ENCODE data around the gene KRT76.

Gene KRT76

GRCh38 chr12:52810554-52810953, 33.4 kb upstream of the KRT76 start:
- ATAC-seq (ENCODE audit: insufficient read depth, low read depth) (no peak), DNase-seq (no peak)
- Histone ChIP-seq H3K4me2 (ENCODE audit: insufficient read depth, low read length) (no peak overlapping the region), H3K79me2 (ENCODE audit: insufficient read depth, low read length) (no peaks in the 10 kb centered on the region), H3K9me3 (ENCODE audit: insufficient read depth, low read length, severe bottlenecking) (no peaks in the 10 kb centered on the region), H3K27me3 (ENCODE audit: insufficient read depth, low read length, poor library complexity) (peaks cover 2% of the 10 kb centered on the region), H4K20me1 (ENCODE audit: insufficient read depth, low read length) (0 out of 2 replicates have a peak, but pooled peaks cover 3% of the 10 kb centered on the region), H3K36me3 (ENCODE audit: insufficient read depth, low read length) (no peaks in the 10 kb centered on the region), H3K4me1 (ENCODE audit: insufficient read depth, low read length) (no peaks in the 10 kb centered on the region), H3K9ac (ENCODE audit: low read depth, low read length) (no peak overlapping the region), H3K27ac (ENCODE audit: low read length) (no peak overlapping the region), H3K4me3 (ENCODE audit: low read depth in 1 of 2, low read length in 2 of 2) (no peak overlapping the region), H2AFZ (ENCODE audit: low read depth, low read length) (no peak overlapping the region)
- no peak for TF ChIP-seq EZH2 (IDR thresholded peaks at IDR 0.05; ENCODE audit: borderline replicate concordance, low read depth, low read length, severe bottlenecking)
- TF ChIP-seq CTCF (IDR thresholded peaks at IDR 0.05; ENCODE audit: borderline replicate concordance, extremely low read depth, low read length, poor library complexity, severe bottlenecking) = no peak

- H3K9me3 ChIP-seq (ENCODE audit: insufficient read depth, low read length, severe bottlenecking) = no peaks in the 10 kb centered on the region
- H2AFZ ChIP-seq (ENCODE audit: low read depth, low read length) = no peak overlapping the region
- no peaks in the 10 kb centered on the region for H3K79me2 ChIP-seq (ENCODE audit: insufficient read depth, low read length)
- DNase-seq (no peak), ATAC-seq (ENCODE audit: insufficient read depth, low read depth) (no peak)
- H3K27me3 ChIP-seq (ENCODE audit: insufficient read depth, low read length, poor library complexity) = peaks cover 2% of the 10 kb centered on the region
- H3K36me3 ChIP-seq (ENCODE audit: insufficient read depth, low read length) = no peaks in the 10 kb centered on the region
- H3K4me2 ChIP-seq (ENCODE audit: insufficient read depth, low read length) = no peak overlapping the region
- H3K27ac ChIP-seq (ENCODE audit: low read length) = no peak overlapping the region
- no peaks in the 10 kb centered on the region for H3K4me1 ChIP-seq (ENCODE audit: insufficient read depth, low read length)
- no peak overlapping the region for H3K9ac ChIP-seq (ENCODE audit: low read depth, low read length)
- H4K20me1 ChIP-seq (ENCODE audit: insufficient read depth, low read length) = 0 out of 2 replicates have a peak, but pooled peaks cover 3% of the 10 kb centered on the region
- no peak overlapping the region for H3K4me3 ChIP-seq (ENCODE audit: low read depth in 1 of 2, low read length in 2 of 2)
- TF ChIP-seq CTCF (IDR thresholded peaks at IDR 0.05; ENCODE audit: borderline replicate concordance, extremely low read depth, low read length, poor library complexity, severe bottlenecking) (no peak), EZH2 (IDR thresholded peaks at IDR 0.05; ENCODE audit: borderline replicate concordance, low read depth, low read length, severe bottlenecking) (no peak)
Observed at GRCh38 chr12:52809166-52809565, 32.0 kb upstream of the KRT76 start.

- DNase-seq (no peak), ATAC-seq (ENCODE audit: insufficient read depth, low read depth) (no peak)
- no peak overlapping the region for H3K4me2 ChIP-seq (ENCODE audit: insufficient read depth, low read length)
- H2AFZ ChIP-seq (ENCODE audit: low read depth, low read length) = no peak overlapping the region
- H3K4me1 ChIP-seq (ENCODE audit: insufficient read depth, low read length) = no peaks in the 10 kb centered on the region
- no peaks in the 10 kb centered on the region for H3K36me3 ChIP-seq (ENCODE audit: insufficient read depth, low read length)
- no peak overlapping the region for H3K27ac ChIP-seq (ENCODE audit: low read length)
- H3K9ac ChIP-seq (ENCODE audit: low read depth, low read length) = no peak overlapping the region
- no peak overlapping the region for H3K4me3 ChIP-seq (ENCODE audit: low read depth in 1 of 2, low read length in 2 of 2)
- no peaks in the 10 kb centered on the region for H3K9me3 ChIP-seq (ENCODE audit: insufficient read depth, low read length, severe bottlenecking)
- TF ChIP-seq EZH2 (IDR thresholded peaks at IDR 0.05; ENCODE audit: borderline replicate concordance, low read depth, low read length, severe bottlenecking) = no peak
- peaks cover 2% of the 10 kb centered on the region for H3K27me3 ChIP-seq (ENCODE audit: insufficient read depth, low read length, poor library complexity)
- H3K79me2 ChIP-seq (ENCODE audit: insufficient read depth, low read length) = no peaks in the 10 kb centered on the region
- H4K20me1 ChIP-seq (ENCODE audit: insufficient read depth, low read length) = 0 out of 2 replicates have a peak, but pooled peaks cover 3% of the 10 kb centered on the region
Observed at GRCh38 chr12:52808573-52809160, 31.5 kb upstream of the KRT76 start.

- Histone ChIP-seq H2AFZ (ENCODE audit: low read depth, low read length) (no peak overlapping the region), H3K9ac (ENCODE audit: low read depth, low read length) (no peak overlapping the region), H3K4me2 (ENCODE audit: insufficient read depth, low read length) (no peak overlapping the region), H3K27ac (ENCODE audit: low read length) (no peak overlapping the region), H3K4me1 (ENCODE audit: insufficient read depth, low read length) (no peaks in the 10 kb centered on the region), H3K27me3 (ENCODE audit: insufficient read depth, low read length, poor library complexity) (peaks cover 2% of the 10 kb centered on the region), H4K20me1 (ENCODE audit: insufficient read depth, low read length) (0 out of 2 replicates have a peak, but pooled peaks cover 3% of the 10 kb centered on the region), H3K4me3 (ENCODE audit: low read depth in 1 of 2, low read length in 2 of 2) (no peak overlapping the region), H3K79me2 (ENCODE audit: insufficient read depth, low read length) (no peaks in the 10 kb centered on the region), H3K9me3 (ENCODE audit: insufficient read depth, low read length, severe bottlenecking) (no peaks in the 10 kb centered on the region), H3K36me3 (ENCODE audit: insufficient read depth, low read length) (no peaks in the 10 kb centered on the region)
- ATAC-seq (ENCODE audit: insufficient read depth, low read depth) (no peak), DNase-seq (no peak)
- no peak for TF ChIP-seq EZH2 (IDR thresholded peaks at IDR 0.05; ENCODE audit: borderline replicate concordance, low read depth, low read length, severe bottlenecking)
- TF ChIP-seq CTCF (IDR thresholded peaks at IDR 0.05; ENCODE audit: borderline replicate concordance, extremely low read depth, low read length, poor library complexity, severe bottlenecking) = no peak
Observed at GRCh38 chr12:52807544-52808470, 30.7 kb upstream of the KRT76 start.

Measured in DND-41 (cell line).